H1 (cell line): ENCODE data around the gene SLC12A7. TPM values are rescaled to one million over a fixed set of nuclear protein-coding genes. Genes with fewer than 3 reads are reported as not detected.

ENCODE experiments used
- EZH2 ChIP-seq: fragments of 200-600 bp; sonication (generic); IDR thresholded peaks from 2 replicates; pipeline ENCODE4 v1.7.1; 2012; ENCODE audit warnings: low read depth, mild to moderate bottlenecking, moderate library complexity, low read length, inconsistent platforms; ENCODE audit not compliant: severe bottlenecking
- polyA plus RNA-seq, 7 experiments: library from polyadenylated mRNA; depleted of rRNA in 3 of 7; stranded (reverse) in 5 of 7; unstranded in 2 of 7; fragments of >200 nt in 5 of 7; fragments of 200-250 nt in 2 of 7; gene quantifications; 1 replicate in 5 of 7; 2 replicates in 1 of 7; 4 replicates in 1 of 7; pipeline versions ENCODE4 v1.2.1 to v1.2.3, GENCODE V29; 2011 to 2013; ENCODE audit warnings: missing spikeins in 2 of 7, mixed read lengths in 2 of 7
- total RNA-seq: library from RNA; stranded (reverse); fragmentation: NEBNext Ultra II Directional; extraction: Animal tissue kit (Norgen Biotek cat#: 25700); gene quantifications from 2 replicates; pipeline ENCODE4 v1.2.1, GENCODE V29; 2021
- TF ChIP-seq, protein P1 (sequence below): fragments of 300-600 bp; sonication (generic); IDR thresholded peaks from 2 replicates; pipeline ENCODE4 v1.7.1; 2012; ENCODE audit warnings: low read length, moderate library complexity, mild to moderate bottlenecking, inconsistent platforms; ENCODE audit not compliant: insufficient replicate concordance
- TF ChIP-seq, protein P2 (sequence below): IDR thresholded peaks from 2 replicates; pipeline ENCODE4 v1.6.1; 2011; ENCODE audit warnings: low read depth, mild to moderate bottlenecking, low read length; ENCODE audit not compliant: insufficient read depth

Gene SLC12A7
- total and polyA plus RNA-seq, 2 of the 8 experiments (the other 6 are each of a cell fraction or from before 2014, with no cell fraction given): 23.5 to 39.7 TPM

- TF ChIP-seq, protein P1, sequence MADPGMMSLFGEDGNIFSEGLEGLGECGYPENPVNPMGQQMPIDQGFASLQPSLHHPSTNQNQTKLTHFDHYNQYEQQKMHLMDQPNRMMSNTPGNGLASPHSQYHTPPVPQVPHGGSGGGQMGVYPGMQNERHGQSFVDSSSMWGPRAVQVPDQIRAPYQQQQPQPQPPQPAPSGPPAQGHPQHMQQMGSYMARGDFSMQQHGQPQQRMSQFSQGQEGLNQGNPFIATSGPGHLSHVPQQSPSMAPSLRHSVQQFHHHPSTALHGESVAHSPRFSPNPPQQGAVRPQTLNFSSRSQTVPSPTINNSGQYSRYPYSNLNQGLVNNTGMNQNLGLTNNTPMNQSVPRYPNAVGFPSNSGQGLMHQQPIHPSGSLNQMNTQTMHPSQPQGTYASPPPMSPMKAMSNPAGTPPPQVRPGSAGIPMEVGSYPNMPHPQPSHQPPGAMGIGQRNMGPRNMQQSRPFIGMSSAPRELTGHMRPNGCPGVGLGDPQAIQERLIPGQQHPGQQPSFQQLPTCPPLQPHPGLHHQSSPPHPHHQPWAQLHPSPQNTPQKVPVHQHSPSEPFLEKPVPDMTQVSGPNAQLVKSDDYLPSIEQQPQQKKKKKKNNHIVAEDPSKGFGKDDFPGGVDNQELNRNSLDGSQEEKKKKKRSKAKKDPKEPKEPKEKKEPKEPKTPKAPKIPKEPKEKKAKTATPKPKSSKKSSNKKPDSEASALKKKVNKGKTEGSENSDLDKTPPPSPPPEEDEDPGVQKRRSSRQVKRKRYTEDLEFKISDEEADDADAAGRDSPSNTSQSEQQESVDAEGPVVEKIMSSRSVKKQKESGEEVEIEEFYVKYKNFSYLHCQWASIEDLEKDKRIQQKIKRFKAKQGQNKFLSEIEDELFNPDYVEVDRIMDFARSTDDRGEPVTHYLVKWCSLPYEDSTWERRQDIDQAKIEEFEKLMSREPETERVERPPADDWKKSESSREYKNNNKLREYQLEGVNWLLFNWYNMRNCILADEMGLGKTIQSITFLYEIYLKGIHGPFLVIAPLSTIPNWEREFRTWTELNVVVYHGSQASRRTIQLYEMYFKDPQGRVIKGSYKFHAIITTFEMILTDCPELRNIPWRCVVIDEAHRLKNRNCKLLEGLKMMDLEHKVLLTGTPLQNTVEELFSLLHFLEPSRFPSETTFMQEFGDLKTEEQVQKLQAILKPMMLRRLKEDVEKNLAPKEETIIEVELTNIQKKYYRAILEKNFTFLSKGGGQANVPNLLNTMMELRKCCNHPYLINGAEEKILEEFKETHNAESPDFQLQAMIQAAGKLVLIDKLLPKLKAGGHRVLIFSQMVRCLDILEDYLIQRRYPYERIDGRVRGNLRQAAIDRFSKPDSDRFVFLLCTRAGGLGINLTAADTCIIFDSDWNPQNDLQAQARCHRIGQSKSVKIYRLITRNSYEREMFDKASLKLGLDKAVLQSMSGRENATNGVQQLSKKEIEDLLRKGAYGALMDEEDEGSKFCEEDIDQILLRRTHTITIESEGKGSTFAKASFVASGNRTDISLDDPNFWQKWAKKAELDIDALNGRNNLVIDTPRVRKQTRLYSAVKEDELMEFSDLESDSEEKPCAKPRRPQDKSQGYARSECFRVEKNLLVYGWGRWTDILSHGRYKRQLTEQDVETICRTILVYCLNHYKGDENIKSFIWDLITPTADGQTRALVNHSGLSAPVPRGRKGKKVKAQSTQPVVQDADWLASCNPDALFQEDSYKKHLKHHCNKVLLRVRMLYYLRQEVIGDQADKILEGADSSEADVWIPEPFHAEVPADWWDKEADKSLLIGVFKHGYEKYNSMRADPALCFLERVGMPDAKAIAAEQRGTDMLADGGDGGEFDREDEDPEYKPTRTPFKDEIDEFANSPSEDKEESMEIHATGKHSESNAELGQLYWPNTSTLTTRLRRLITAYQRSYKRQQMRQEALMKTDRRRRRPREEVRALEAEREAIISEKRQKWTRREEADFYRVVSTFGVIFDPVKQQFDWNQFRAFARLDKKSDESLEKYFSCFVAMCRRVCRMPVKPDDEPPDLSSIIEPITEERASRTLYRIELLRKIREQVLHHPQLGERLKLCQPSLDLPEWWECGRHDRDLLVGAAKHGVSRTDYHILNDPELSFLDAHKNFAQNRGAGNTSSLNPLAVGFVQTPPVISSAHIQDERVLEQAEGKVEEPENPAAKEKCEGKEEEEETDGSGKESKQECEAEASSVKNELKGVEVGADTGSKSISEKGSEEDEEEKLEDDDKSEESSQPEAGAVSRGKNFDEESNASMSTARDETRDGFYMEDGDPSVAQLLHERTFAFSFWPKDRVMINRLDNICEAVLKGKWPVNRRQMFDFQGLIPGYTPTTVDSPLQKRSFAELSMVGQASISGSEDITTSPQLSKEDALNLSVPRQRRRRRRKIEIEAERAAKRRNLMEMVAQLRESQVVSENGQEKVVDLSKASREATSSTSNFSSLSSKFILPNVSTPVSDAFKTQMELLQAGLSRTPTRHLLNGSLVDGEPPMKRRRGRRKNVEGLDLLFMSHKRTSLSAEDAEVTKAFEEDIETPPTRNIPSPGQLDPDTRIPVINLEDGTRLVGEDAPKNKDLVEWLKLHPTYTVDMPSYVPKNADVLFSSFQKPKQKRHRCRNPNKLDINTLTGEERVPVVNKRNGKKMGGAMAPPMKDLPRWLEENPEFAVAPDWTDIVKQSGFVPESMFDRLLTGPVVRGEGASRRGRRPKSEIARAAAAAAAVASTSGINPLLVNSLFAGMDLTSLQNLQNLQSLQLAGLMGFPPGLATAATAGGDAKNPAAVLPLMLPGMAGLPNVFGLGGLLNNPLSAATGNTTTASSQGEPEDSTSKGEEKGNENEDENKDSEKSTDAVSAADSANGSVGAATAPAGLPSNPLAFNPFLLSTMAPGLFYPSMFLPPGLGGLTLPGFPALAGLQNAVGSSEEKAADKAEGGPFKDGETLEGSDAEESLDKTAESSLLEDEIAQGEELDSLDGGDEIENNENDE: no peak
- TF ChIP-seq, protein P2, sequence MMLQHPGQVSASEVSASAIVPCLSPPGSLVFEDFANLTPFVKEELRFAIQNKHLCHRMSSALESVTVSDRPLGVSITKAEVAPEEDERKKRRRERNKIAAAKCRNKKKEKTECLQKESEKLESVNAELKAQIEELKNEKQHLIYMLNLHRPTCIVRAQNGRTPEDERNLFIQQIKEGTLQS: no peak
- TF ChIP-seq EZH2: no peak
These were observed 35.9 kb downstream of the SLC12A7 start (continued) for GRCh38 chr5:1075931-1076330.
